Right hindlimb (tissue), 1 donor: Measurements from ENCODE around the gene CTNND2.
A peak's percentile ranks its signal among the peaks of the same experiment; 100 is the strongest.

Source experiments
- DNase-seq: peaks from one replicate; pipeline ENCODE4 v3.0.0-alpha.2; 2018

CTNND2 gene

DNA sequence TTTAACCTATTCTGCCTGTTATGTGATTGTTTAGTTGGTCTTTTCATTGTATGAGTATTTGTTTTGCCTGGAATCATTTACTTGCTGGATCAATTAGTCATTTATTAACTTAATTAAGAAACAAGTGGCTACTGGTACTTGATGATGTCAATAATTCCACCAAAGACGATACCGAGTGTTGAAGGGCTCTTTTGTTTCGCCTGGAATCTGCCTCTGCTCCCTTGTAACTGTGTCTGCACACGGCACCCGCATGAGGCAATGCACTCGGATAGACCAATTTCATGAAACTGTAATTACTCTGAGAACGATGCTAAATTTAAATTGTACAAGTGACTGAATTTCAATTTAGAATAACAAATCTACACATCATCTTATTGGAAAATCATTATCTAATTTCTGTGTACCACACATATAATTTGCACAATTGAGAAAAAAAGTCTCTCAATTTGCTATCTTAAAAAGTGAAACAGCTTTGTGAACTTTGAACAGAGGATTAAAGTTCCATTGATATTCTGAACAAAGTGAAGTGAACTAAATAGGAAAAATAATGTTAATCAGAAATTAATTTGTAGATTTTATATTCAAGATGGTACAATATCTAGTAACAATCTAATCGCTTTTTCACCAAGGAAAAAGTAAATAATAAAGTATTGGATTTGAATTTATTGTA is 143.2 kb downstream of the CTNND2 start:
- no peak for DNase-seq

- DNase-seq = no peak
These were observed 145.9 kb downstream of the CTNND2 start for GRCh38 chr5:11758321-11758720.

GRCh38 chr5:11757661-11758060 is 146.6 kb downstream of the CTNND2 start:
- DNase-seq = no peak

- DNase-seq = no peak
These were observed 167.2 kb downstream of the CTNND2 start for GRCh38 chr5:11737010-11737409.

DNA sequence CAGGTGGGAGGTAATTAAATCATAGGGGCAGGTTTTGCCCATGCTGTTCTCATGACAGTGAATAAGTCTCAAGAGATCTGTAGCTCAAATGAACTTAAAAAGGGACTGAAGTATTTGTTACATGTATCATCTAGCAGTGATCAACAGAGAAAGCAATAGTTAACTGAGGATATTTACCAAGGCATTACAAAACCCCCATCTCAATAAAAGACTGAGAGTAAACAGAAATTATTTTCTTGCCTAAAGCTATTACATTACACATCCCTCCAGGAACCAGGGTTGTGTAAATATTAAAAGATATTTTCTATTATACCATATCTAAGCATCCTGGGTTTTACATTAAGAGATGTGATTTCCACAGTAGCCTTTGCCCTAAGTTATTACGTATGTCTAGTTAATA is 169.9 kb downstream of the CTNND2 start:
- DNase-seq = no peak

DNA sequence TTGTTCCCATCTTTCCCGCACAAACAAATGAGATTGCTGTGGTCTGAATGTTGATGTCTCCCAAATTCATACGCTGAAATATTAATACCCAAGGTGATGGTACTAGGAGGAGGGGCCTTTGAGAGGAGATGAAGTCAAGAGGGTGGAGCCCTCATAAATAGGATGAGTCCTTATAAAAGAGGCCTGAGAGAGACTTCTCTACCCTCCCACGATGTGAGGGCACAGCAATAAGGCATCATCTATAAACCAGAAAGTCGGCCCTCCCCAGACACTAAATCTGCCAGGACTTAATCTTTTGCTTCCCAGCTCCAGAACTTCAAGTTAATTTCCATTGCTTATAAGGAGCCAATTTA is 170.4 kb downstream of the CTNND2 start:
- DNase-seq = no peak

DNA sequence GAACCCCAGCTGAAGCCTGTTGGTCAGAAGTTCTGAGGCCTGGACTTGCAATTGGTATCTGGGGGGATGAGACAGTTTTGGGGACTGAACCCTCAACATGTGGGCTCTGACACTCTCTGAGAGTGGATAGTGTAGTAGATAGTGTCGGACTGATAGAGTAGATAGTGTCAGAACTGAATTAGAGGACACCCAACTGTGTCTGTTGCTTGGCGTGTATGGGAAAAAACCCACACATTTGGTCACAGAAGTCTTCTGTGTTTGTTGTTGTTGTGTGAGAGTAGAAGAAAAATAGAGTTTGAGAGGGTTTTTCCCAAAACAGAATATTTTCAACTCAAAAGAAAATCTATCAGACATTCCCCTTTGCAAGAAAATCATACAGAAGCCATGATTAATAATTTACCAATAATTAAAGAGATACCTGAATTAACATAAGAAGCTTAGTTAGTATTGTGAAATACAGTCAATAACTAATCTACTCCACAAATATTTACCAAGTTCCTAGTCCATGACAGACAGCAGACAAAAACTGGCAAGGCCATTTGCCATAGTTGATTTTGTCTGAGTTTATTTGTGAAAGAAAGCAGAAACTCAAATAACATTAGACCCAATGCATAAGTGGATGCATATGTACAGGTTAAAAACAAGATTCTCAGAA is 170.9 kb downstream of the CTNND2 start:
- DNase-seq = no peak

- DNase-seq = no peak
These were observed 179.3 kb downstream of the CTNND2 start for GRCh38 chr5:11724940-11725339.

- peak; percentile 30 for DNase-seq
These were observed 184.3 kb downstream of the CTNND2 start for GRCh38 chr5:11719888-11720481.

DNA sequence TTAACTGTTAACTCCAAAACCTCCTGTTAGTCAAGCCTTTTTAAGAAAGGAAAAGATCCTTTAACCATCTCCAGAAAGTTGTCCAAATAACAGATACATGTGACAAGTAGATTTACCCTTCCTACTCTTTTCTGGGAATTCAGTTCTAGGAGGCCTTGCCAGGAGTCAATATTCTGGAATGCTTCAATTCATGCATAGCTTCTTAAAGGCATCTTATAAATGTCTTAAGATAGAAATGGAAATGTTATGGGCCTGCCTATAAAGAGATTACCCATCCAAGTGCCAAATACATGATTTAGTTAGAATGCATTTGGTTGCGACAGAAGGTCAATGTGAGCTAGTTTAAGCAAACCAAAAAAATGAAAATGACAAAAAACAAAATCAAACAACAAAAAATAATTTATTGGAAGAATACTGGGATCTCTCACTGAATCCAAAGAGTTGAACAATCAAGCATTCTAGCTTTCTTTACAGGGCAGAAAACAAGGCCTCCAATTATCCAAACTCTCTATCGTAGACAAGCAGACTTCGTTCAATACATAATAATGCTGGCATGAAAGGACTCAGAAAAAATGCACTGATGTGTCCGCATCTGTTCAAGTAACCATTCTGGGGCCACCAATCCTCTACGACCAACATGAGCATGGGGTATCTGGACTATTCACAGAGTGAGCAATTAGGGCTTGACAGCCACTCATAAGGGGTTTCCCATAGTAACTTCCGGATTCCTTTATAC is 188.6 kb downstream of the CTNND2 start:
- no peak for DNase-seq

DNA sequence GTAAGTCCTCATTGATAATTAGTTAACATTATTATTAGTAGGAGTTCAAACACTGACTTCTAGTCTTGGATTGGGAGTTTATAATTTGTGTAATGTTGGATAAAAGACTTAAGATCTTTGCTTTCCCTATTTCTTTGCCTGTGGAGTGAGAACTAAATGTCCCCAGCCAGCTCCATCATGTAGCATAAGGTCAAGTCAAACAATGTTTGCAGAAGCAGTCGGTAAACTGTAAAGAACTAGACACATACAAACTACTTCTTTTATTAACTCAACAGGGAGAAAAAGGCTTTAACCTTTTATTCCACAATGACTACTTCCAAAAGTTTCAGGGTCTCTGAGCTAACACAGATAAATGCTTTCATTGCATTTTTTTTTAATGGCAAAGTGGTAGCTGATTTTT is 192.3 kb downstream of the CTNND2 start:
- no peak for DNase-seq

- no peak for DNase-seq
These were observed 195.2 kb downstream of the CTNND2 start for GRCh38 chr5:11709021-11709420.

GRCh38 chr5:11704916-11705315 is 199.3 kb downstream of the CTNND2 start:
- DNase-seq = no peak

- DNase-seq = no peak
These were observed 203.9 kb downstream of the CTNND2 start for GRCh38 chr5:11700391-11700790.

- no peak for DNase-seq
These were observed 211.6 kb downstream of the CTNND2 start for GRCh38 chr5:11692636-11693035.

GRCh38 chr5:11687498-11687897 is 216.7 kb downstream of the CTNND2 start:
- no peak for DNase-seq

GRCh38 chr5:11684607-11685006 is 219.6 kb downstream of the CTNND2 start:
- DNase-seq = no peak

- no peak for DNase-seq
These were observed 220.6 kb downstream of the CTNND2 start for GRCh38 chr5:11683666-11684065.

DNA sequence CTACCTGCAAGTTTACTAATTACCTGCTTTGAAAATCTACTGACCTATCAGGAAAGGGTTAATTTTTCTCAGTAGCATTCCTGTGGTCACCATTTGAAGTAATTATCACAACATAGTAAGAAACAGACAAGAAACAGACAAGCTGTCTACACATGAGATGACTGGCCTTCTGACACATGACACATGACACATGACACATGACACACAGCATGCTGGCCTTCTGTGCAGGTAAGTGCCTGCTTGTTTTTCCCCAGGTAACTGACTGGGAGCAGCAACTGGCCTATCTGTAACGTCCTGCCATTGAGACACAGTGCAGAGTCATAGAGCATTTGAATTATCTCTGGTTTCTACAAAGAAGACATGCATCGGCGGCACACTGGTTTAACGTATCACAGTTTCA is 222.4 kb downstream of the CTNND2 start:
- DNase-seq = no peak

GRCh38 chr5:11679676-11680075 is 224.6 kb downstream of the CTNND2 start:
- no peak for DNase-seq

- DNase-seq = no peak
These were observed 229.1 kb downstream of the CTNND2 start for GRCh38 chr5:11675184-11675583.

- DNase-seq = no peak
These were observed 231.7 kb downstream of the CTNND2 start for GRCh38 chr5:11672385-11673085.

DNA sequence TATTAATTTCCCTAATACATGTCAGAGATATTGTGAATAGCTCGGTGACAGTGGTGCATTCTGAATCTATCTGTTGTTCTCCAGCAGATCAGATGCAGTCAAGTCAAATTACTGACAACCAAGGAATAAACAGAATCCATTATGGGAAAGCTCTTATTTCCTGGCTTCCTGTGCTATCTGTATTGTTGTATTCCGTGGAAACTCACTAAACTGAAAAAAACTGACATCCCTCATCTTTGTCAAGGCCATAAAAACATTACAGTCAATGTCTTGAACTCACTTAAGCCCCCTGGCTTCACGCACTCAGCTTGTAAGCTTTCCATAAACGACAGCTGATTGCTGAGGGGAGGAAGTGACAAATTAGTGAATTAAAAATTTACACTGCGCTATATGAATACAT is 245.9 kb downstream of the CTNND2 start:
- no peak for DNase-seq
